Gastroesophageal sphincter (tissue), 4 donors: ENCODE measurements around the gene LINGO3. TPM values are rescaled to one million over a fixed set of nuclear protein-coding genes. Genes with fewer than 3 reads are reported as not detected.
A peak's percentile ranks its signal among the peaks of the same experiment; 100 is the strongest.

Experiments used
- ATAC-seq: fragments of 150-250 bp; one replicate; pipeline ENCODE4 v1.9.1; 2016; ENCODE audit warnings: mild to moderate bottlenecking, moderate library complexity
- H3K27ac ChIP-seq, 4 donors: fragments of 200-600 bp; sonication (generic) in 3 of 4; 1 replicate in 3 of 4; 2 replicates in 1 of 4; pipeline ENCODE4 v1.5.1; 2016 to 2019
- H3K27me3 ChIP-seq: fragments of 200-600 bp; sonication (generic); one replicate; pipeline ENCODE4 v1.5.1; 2019
- H3K36me3 ChIP-seq, 2 donors: fragments of 200-600 bp; sonication (generic); one replicate each; pipeline ENCODE4 v1.5.1; 2019; ENCODE audit warnings: control low read depth in 1 of 2
- H3K4me1 ChIP-seq, 3 donors: fragments of 200-600 bp; sonication (generic); 1 replicate in 2 of 3; 2 replicates in 1 of 3; pipeline ENCODE4 v1.5.1; 2016 to 2019; ENCODE audit warnings: control low read depth in 2 of 3
- H3K4me3 ChIP-seq, 2 donors: fragments of 200-600 bp; sonication (generic); one replicate each; pipeline ENCODE4 v1.5.1; 2019; ENCODE audit warnings: mild to moderate bottlenecking in 1 of 2, moderate library complexity in 1 of 2
- H3K9me3 ChIP-seq, 3 donors: fragments of 200-600 bp; sonication (generic); one replicate each; pipeline ENCODE4 v1.5.1; 2017 to 2019; ENCODE audit warnings: control low read depth in 2 of 3
- CTCF ChIP-seq, 4 experiments: fragments of 200-600 bp in 2 of 4; fragments of 450-650 bp in 2 of 4; sonication (generic) in 1 of 4; IDR thresholded peaks; one replicate each; pipeline ENCODE4 v1.5.1; 2017 to 2019; ENCODE audit warnings: antibody characterized with exemption in 4 of 4, mild to moderate bottlenecking in 2 of 4, moderate library complexity in 2 of 4
- EP300 ChIP-seq: sonication (generic); formaldehyde crosslinking; IDR thresholded peaks from one replicate; pipeline ENCODE4 v1.6.1; 2017; ENCODE audit warnings: antibody characterized with exemption, mild to moderate bottlenecking
- POLR2A ChIP-seq, 2 donors: fragments of 450-650 bp; IDR thresholded peaks; one replicate each; pipeline ENCODE4 v1.6.1; 2017; ENCODE audit warnings: antibody characterized with exemption in 2 of 2, mild to moderate bottlenecking in 2 of 2, moderate library complexity in 1 of 2
- POLR2AphosphoS5 ChIP-seq: sonication (generic); formaldehyde crosslinking; IDR thresholded peaks from one replicate; pipeline ENCODE4 v1.6.1; 2017; ENCODE audit warnings: antibody characterized with exemption
- WGBS, 2 donors: methylation state at CpG; one replicate each; pipeline ENCODE4 v1.1.5; 2018; ENCODE audit warnings: low coverage in 1 of 2; 5-methylcytosine and 5-hydroxymethylcytosine counted together
- total RNA-seq, 4 donors: library from RNA; depleted of rRNA; stranded (reverse); fragments of >200 nt; gene quantifications; one replicate each; pipeline ENCODE4 v1.1.0, GENCODE V29; 2016

The LINGO3 gene
- total RNA-seq: not detected

GRCh38 chr19:2308114-2308556, at the start of gene LINGO3:
LINGO3 (minus strand) TSS chr19:2308154; CDS start chr19:2291776, 16,378 bp downstream.
- no peak for ATAC-seq
- H3K9me3 ChIP-seq: no peaks in the 10 kb centered on the region
- peaks cover 0 to 10% (median 0%) of the 10 kb centered on the region in 3 donors for H3K4me1 ChIP-seq
- H3K36me3 ChIP-seq: no peaks in the 10 kb centered on the region
- H3K27me3 ChIP-seq: peaks cover 97% of the 10 kb centered on the region
- 24% methylated on average over 2 of the region's 63 CpGs; no CpG with 5 or more reads in 1 of the 2 donors for WGBS, 2 donors
- TF ChIP-seq POLR2AphosphoS5 (no peak), EP300 (no peak), POLR2A (IDR thresholded peaks at IDR 0.05) (no peak)
- no peak within 1 kb of the TSS for H3K27ac ChIP-seq
- peak within 1 kb of the TSS in 1 of 2 donors; percentile 32 for H3K4me3 ChIP-seq

GRCh38 chr19:2356036-2356646, 48.2 kb upstream of the LINGO3 start:
- Histone ChIP-seq H3K9me3 (no peaks in the 10 kb centered on the region), H3K27ac (no peak overlapping the region), H3K4me3 (no peak overlapping the region), H3K4me1 (peaks cover 0 to 4% (median 0%) of the 10 kb centered on the region in 3 donors), H3K36me3 (peaks cover 0 to 40% of the 10 kb centered on the region in 2 donors), H3K27me3 (peaks cover 17% of the 10 kb centered on the region)
- TF ChIP-seq EP300 (no peak), POLR2AphosphoS5 (no peak), POLR2A (IDR thresholded peaks at IDR 0.05) (no peak), CTCF (IDR thresholded peaks at IDR 0.05) (no peak)
- no peak for ATAC-seq
- WGBS, 2 donors: 68% methylated on average over 5 of the region's 21 CpGs; no CpG with 5 or more reads in 1 of the 2 donors

GRCh38 chr19:2355168-2356035, 47.4 kb upstream of the LINGO3 start:
- H3K36me3 ChIP-seq: peaks cover 0 to 47% of the 10 kb centered on the region in 2 donors
- H3K4me1 ChIP-seq: peaks cover 0 to 4% (median 0%) of the 10 kb centered on the region in 3 donors
- H3K27me3 ChIP-seq: peaks cover 9% of the 10 kb centered on the region
- H3K27ac ChIP-seq: no peak overlapping the region
- no peaks in the 10 kb centered on the region for H3K9me3 ChIP-seq
- TF ChIP-seq POLR2A (IDR thresholded peaks at IDR 0.05): no peak
- TF ChIP-seq CTCF (IDR thresholded peaks at IDR 0.05): no peak
- TF ChIP-seq EP300: no peak
- no peak for TF ChIP-seq POLR2AphosphoS5
- ATAC-seq: no peak
- no peak overlapping the region for H3K4me3 ChIP-seq
- WGBS, 2 donors: 65 to 88% methylated on average over 5 to 14 of the region's 24 CpGs

GRCh38 chr19:2354670-2355069, 46.7 kb upstream of the LINGO3 start:
- H3K9me3 ChIP-seq: no peaks in the 10 kb centered on the region
- no peaks in the 10 kb centered on the region for H3K4me1 ChIP-seq
- TF ChIP-seq POLR2AphosphoS5 (no peak), CTCF (IDR thresholded peaks at IDR 0.05) (no peak), EP300 (no peak), POLR2A (IDR thresholded peaks at IDR 0.05) (no peak)
- H3K27ac ChIP-seq: no peak overlapping the region
- H3K36me3 ChIP-seq: peaks cover 0 to 54% of the 10 kb centered on the region in 2 donors
- peaks cover 2% of the 10 kb centered on the region for H3K27me3 ChIP-seq
- 83% methylated on average over 2 of the region's 17 CpGs; no CpG with 5 or more reads in 1 of the 2 donors for WGBS, 2 donors
- H3K4me3 ChIP-seq: no peak overlapping the region
- ATAC-seq: no peak

- Histone ChIP-seq H3K27ac (no peak overlapping the region), H3K36me3 (peaks cover 0 to 57% of the 10 kb centered on the region in 2 donors), H3K4me1 (no peaks in the 10 kb centered on the region), H3K9me3 (no peaks in the 10 kb centered on the region), H3K4me3 (no peak overlapping the region), H3K27me3 (no peaks in the 10 kb centered on the region)
- TF ChIP-seq POLR2A (IDR thresholded peaks at IDR 0.05): no peak
- 90% methylated on average over 5 of the region's 34 CpGs; no CpG with 5 or more reads in 1 of the 2 donors for whole genome bisulfite sequencing, 2 donors
- no peak for ATAC-seq
Observed at GRCh38 chr19:2353887-2354592, 46.1 kb upstream of the LINGO3 start.
